ENCODE results near the gene CAPN8.

DNA sequence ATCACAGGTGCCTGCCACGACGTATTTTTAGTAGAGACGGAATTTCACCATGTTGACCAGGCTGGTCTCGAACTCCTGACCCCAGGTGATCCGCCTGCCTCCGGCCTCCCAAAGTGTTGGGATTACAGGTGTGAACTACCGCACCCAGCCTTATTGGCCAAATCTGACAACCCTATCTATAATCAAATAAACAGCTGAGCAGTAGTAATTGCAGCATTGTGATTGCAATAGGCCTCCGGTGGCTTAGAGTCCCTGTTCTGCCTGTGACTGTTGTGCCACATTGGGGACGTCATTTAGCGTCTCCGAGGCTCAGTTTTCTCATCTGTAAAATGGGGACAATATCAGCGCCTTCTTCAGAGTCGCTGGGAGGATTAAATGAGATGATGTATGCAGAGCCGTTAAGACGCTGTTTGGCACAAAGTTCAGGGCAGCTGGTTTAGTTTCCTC, 46.3 kb upstream of the CAPN8 start:
- TF ChIP-seq, protein P1, sequence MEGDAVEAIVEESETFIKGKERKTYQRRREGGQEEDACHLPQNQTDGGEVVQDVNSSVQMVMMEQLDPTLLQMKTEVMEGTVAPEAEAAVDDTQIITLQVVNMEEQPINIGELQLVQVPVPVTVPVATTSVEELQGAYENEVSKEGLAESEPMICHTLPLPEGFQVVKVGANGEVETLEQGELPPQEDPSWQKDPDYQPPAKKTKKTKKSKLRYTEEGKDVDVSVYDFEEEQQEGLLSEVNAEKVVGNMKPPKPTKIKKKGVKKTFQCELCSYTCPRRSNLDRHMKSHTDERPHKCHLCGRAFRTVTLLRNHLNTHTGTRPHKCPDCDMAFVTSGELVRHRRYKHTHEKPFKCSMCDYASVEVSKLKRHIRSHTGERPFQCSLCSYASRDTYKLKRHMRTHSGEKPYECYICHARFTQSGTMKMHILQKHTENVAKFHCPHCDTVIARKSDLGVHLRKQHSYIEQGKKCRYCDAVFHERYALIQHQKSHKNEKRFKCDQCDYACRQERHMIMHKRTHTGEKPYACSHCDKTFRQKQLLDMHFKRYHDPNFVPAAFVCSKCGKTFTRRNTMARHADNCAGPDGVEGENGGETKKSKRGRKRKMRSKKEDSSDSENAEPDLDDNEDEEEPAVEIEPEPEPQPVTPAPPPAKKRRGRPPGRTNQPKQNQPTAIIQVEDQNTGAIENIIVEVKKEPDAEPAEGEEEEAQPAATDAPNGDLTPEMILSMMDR (IDR thresholded peaks at IDR 0.05; ENCODE audit: low read depth, low read length, missing input control) = no peak
- TF ChIP-seq TAF1 (conservative IDR thresholded peaks at IDR 0.05) (no peak), YY1 (IDR thresholded peaks at IDR 0.05) (no peak), FOXA1 (IDR thresholded peaks at IDR 0.05) (no peak)
- TF ChIP-seq, protein P2, sequence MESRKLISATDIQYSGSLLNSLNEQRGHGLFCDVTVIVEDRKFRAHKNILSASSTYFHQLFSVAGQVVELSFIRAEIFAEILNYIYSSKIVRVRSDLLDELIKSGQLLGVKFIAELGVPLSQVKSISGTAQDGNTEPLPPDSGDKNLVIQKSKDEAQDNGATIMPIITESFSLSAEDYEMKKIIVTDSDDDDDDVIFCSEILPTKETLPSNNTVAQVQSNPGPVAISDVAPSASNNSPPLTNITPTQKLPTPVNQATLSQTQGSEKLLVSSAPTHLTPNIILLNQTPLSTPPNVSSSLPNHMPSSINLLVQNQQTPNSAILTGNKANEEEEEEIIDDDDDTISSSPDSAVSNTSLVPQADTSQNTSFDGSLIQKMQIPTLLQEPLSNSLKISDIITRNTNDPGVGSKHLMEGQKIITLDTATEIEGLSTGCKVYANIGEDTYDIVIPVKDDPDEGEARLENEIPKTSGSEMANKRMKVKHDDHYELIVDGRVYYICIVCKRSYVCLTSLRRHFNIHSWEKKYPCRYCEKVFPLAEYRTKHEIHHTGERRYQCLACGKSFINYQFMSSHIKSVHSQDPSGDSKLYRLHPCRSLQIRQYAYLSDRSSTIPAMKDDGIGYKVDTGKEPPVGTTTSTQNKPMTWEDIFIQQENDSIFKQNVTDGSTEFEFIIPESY (IDR thresholded peaks at IDR 0.05) = no peak
